ENCODE results near the gene TNFRSF9.

- TF ChIP-seq CTCF (optimal IDR thresholded peaks at IDR 0.05 in 1 of 3, IDR thresholded peaks at IDR 0.05 in 1 of 3, conservative IDR thresholded peaks at IDR 0.05 in 1 of 3; ENCODE audit: extremely low read depth in 1 of 3, insufficient read depth in 2 of 3, low read length in 3 of 3) (no peak), EZH2 (IDR thresholded peaks at IDR 0.05; ENCODE audit: low read length) (no peak)
Measured at GRCh38 chr1:7891804-7892203, 48.8 kb downstream of the TNFRSF9 start.

Data from keratinocyte (primary cell).